ENCODE measurements around the gene RAB24. TPM values are rescaled to one million over a fixed set of nuclear protein-coding genes. Genes with fewer than 3 reads are reported as not detected.

RAB24 gene
- total and polyA plus RNA-seq, 2 of the 4 experiments (the other 2 are of a cell fraction): 18.5 to 60.8 TPM

GRCh38 chr5:177310757-177311391 lies 7.4 kb upstream of the RAB24 start:
- H3K9ac ChIP-seq (ENCODE audit: low read depth, low read length): peak overlapping the region; percentile 25; the same call in 1 of the 2 replicates
- ATAC-seq (ENCODE audit: low read depth): no peak

More at GRCh38 chr5:177310757-177311391, 7.4 kb upstream of the RAB24 start:
- Histone ChIP-seq H3K18ac (ENCODE audit: low read depth, low read length) (no peak overlapping the region), H3K27me3 (ENCODE audit: control insufficient read depth, insufficient read depth, low read length) (no peaks in the 10 kb centered on the region), H4K5ac (ENCODE audit: low read depth, low read length) (no peak overlapping the region), H3K36me3 (ENCODE audit: control insufficient read depth, insufficient read depth, low read length) (peaks cover 15% of the 10 kb centered on the region), H3K4me3 (ENCODE audit: insufficient read depth, low read depth, low read length) (peak overlapping the region; percentile 29; the same call in 1 of the 2 replicates), H4K20me1 (ENCODE audit: insufficient read depth, low read length) (peaks cover 32% of the 10 kb centered on the region), H3K56ac (ENCODE audit: extremely low read depth, insufficient read depth, low read length) (no peak overlapping the region), H3K23ac (ENCODE audit: low read depth, low read length) (no peak overlapping the region), H2BK15ac (ENCODE audit: low read depth, low read length) (no peak overlapping the region), H3K14ac (replicated peaks; ENCODE audit: low read depth, low read length) (no peak overlapping the region), H3K27ac (ENCODE audit: insufficient read depth, low read length) (no peak overlapping the region; the same call in 1 of the 2 replicates), H3K4me1 (ENCODE audit: control insufficient read depth, insufficient read depth, low read length) (peaks cover 7% of the 10 kb centered on the region; the same call in 1 of the 2 replicates), H2AK5ac (ENCODE audit: low read depth, low read length) (no peak overlapping the region), H2AFZ (replicated peaks; ENCODE audit: low read length, poor library complexity) (peak overlapping the region; percentile 58), H3K4ac (ENCODE audit: low read depth, low read length) (no peak overlapping the region), H4K8ac (ENCODE audit: low read depth in 2 of 2, low read length in 2 of 2) (no peak overlapping the region), H2BK5ac (ENCODE audit: low read depth, low read length, poor library complexity, severe bottlenecking) (no peak overlapping the region), H3K9me1 (ENCODE audit: insufficient read depth, low read length) (0 out of 2 replicates have a peak, but pooled peaks cover 2% of the 10 kb centered on the region), H3K9me3 (ENCODE audit: control insufficient read depth, insufficient read depth, low read length) (no peaks in the 10 kb centered on the region), H3K4me2 (ENCODE audit: low read depth, low read length) (peak overlapping the region; percentile 48), H2BK120ac (ENCODE audit: low read depth, low read length) (no peak overlapping the region), H2AK9ac (replicated peaks; ENCODE audit: low read depth, low read length, poor library complexity) (peak overlapping the region; percentile 73), H3K79me1 (ENCODE audit: low read depth in 1 of 2, low read length in 2 of 2) (peaks cover 9 to 57% of the 10 kb centered on the region in 2 experiments; a peak in 3 of 4 replicates), H4K91ac (ENCODE audit: insufficient read depth, low read depth, low read length) (no peak overlapping the region), H2BK20ac (ENCODE audit: low read depth, low read length) (no peak overlapping the region)
- dilution Hi-C loops (cut with HindIII; ENCODE audit: low sequenced_read_pairs, unreplicated experiment) (no loop called here), intact Hi-C loops (cut with micrococcal nuclease) (loop anchor here (2.0 kb wide), 2 partner anchors 146 to 190 kb away; no protein-coding TSS in a partner anchor), in situ Hi-C loops (cut with MboI; ENCODE audit: low sequenced_read_pairs) (loop anchor here (5.0 kb wide), 1 partner anchor 136 kb away; the partner anchor contains the start of gene PRR7)
- TF ChIP-seq SMC3 (IDR thresholded peaks at IDR 0.05; ENCODE audit: low read depth, low read length): no peak
- no peak for TF ChIP-seq POLR2A (IDR thresholded peaks at IDR 0.05; ENCODE audit: low read depth, low read length)
- TF ChIP-seq, protein P1, sequence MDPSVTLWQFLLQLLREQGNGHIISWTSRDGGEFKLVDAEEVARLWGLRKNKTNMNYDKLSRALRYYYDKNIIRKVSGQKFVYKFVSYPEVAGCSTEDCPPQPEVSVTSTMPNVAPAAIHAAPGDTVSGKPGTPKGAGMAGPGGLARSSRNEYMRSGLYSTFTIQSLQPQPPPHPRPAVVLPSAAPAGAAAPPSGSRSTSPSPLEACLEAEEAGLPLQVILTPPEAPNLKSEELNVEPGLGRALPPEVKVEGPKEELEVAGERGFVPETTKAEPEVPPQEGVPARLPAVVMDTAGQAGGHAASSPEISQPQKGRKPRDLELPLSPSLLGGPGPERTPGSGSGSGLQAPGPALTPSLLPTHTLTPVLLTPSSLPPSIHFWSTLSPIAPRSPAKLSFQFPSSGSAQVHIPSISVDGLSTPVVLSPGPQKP (IDR thresholded peaks at IDR 0.05; ENCODE audit: borderline replicate concordance, low read depth, low read length): no peak
- TF ChIP-seq MXI1 (IDR thresholded peaks at IDR 0.05; ENCODE audit: borderline replicate concordance, low read depth, low read length): no peak
- no peak for TF ChIP-seq NFE2L2 (IDR thresholded peaks at IDR 0.05; ENCODE audit: low read depth, low read length)
- no peak for TF ChIP-seq CEBPB (IDR thresholded peaks at IDR 0.05; ENCODE audit: low read depth, low read length)
- TF ChIP-seq RFX5 (IDR thresholded peaks at IDR 0.05; ENCODE audit: low read depth, low read length): no peak
- TF ChIP-seq MAFK (IDR thresholded peaks at IDR 0.05; ENCODE audit: low read depth, low read length): no peak
- TF ChIP-seq, protein P2, sequence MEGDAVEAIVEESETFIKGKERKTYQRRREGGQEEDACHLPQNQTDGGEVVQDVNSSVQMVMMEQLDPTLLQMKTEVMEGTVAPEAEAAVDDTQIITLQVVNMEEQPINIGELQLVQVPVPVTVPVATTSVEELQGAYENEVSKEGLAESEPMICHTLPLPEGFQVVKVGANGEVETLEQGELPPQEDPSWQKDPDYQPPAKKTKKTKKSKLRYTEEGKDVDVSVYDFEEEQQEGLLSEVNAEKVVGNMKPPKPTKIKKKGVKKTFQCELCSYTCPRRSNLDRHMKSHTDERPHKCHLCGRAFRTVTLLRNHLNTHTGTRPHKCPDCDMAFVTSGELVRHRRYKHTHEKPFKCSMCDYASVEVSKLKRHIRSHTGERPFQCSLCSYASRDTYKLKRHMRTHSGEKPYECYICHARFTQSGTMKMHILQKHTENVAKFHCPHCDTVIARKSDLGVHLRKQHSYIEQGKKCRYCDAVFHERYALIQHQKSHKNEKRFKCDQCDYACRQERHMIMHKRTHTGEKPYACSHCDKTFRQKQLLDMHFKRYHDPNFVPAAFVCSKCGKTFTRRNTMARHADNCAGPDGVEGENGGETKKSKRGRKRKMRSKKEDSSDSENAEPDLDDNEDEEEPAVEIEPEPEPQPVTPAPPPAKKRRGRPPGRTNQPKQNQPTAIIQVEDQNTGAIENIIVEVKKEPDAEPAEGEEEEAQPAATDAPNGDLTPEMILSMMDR (conservative IDR thresholded peaks at IDR 0.05; ENCODE audit: low read depth, low read length): no peak
- no peak for TF ChIP-seq MAZ (IDR thresholded peaks at IDR 0.05; ENCODE audit: borderline replicate concordance, low read depth, low read length)
- no peak for TF ChIP-seq RCOR1 (IDR thresholded peaks at IDR 0.05; ENCODE audit: insufficient replicate concordance, low read length)
- TF ChIP-seq, protein P3, sequence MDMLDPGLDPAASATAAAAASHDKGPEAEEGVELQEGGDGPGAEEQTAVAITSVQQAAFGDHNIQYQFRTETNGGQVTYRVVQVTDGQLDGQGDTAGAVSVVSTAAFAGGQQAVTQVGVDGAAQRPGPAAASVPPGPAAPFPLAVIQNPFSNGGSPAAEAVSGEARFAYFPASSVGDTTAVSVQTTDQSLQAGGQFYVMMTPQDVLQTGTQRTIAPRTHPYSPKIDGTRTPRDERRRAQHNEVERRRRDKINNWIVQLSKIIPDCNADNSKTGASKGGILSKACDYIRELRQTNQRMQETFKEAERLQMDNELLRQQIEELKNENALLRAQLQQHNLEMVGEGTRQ (IDR thresholded peaks at IDR 0.05; ENCODE audit: low read depth, low read length): no peak
- TF ChIP-seq RAD21 (IDR thresholded peaks at IDR 0.05; ENCODE audit: low read length): no peak
- no peak for TF ChIP-seq CHD1 (IDR thresholded peaks at IDR 0.05; ENCODE audit: low read depth, low read length)
- peak; percentile 18 for DNase-seq
- 24% methylated on average over 9 of the region's 20 CpGs; no CpG with 5 or more reads in 1 of the 2 experiments for WGBS, 2 experiments (ENCODE audit: extremely low coverage in 2 of 2, insufficient read length in 1 of 2)
- ChIA-PET CTCF (interaction anchor here (0.5 to 1.5 kb wide), 4 partner anchors 13 to 239 kb away, joined by 3 to 8 read pairs (median 4); no protein-coding TSS in a partner anchor), POLR2A (ENCODE audit: unreplicated experiment) (no interaction called here)
- BruUV-seq (replicated peaks): no TSS peak
